Neural crest cell (in vitro differentiated cells): ENCODE data around the gene ODAD4. TPM values are rescaled to one million over a fixed set of nuclear protein-coding genes. Genes with fewer than 3 reads are reported as not detected.

Source experiments
- DNase-seq: peaks from one replicate; pipeline ENCODE4 v3.0.0; 2021; ENCODE audit warnings: low read depth, mixed read lengths, low spot score
- H3K27ac Mint-ChIP-seq: one replicate; pipeline ENCODE4 v1.8.0; 2021; ENCODE audit warnings: mild to moderate bottlenecking, mixed read lengths; ENCODE audit not compliant: unreplicated experiment
- H3K27me3 Mint-ChIP-seq: 2 replicates; pipeline ENCODE4 v1.8.0; 2021; ENCODE audit warnings: low read depth, mild to moderate bottlenecking, mixed read lengths
- H3K36me3 Mint-ChIP-seq: 2 replicates; pipeline ENCODE4 v1.8.0; 2021; ENCODE audit warnings: low read depth, mild to moderate bottlenecking, mixed read lengths
- H3K4me1 Mint-ChIP-seq: 2 replicates; pipeline ENCODE4 v1.8.0; 2021; ENCODE audit warnings: mixed read lengths
- H3K4me3 Mint-ChIP-seq: one replicate; pipeline ENCODE4 v1.8.0; 2021; ENCODE audit warnings: mild to moderate bottlenecking, mixed read lengths
- H3K9me3 Mint-ChIP-seq: 2 replicates; pipeline ENCODE4 v1.8.0; 2021; ENCODE audit warnings: mixed read lengths
- CTCF ChIP-seq: fragments of 200-600 bp; sonication (generic); conservative IDR thresholded peaks from 2 replicates; pipeline ENCODE4 v1.5.0; 2021; ENCODE audit warnings: antibody characterized with exemption, mild to moderate bottlenecking
- total RNA-seq: library from RNA; stranded (reverse); gene quantifications from 2 replicates; pipeline ENCODE4 v1.2.1, GENCODE V29; 2021

Gene ODAD4
- total RNA-seq, 1 donor from 2014 or later, result 4.8 TPM

- no peak for DNase-seq
- H3K27me3 Mint-ChIP-seq, result no peaks in the 10 kb centered on the region
- no peak overlapping the region for H3K27ac Mint-ChIP-seq
- no peaks in the 10 kb centered on the region for H3K9me3 Mint-ChIP-seq
- H3K4me3 Mint-ChIP-seq, result no peak overlapping the region
- TF ChIP-seq CTCF, result no peak
- peaks cover 5% of the 10 kb centered on the region for H3K4me1 Mint-ChIP-seq
- H3K36me3 Mint-ChIP-seq, result no peaks in the 10 kb centered on the region
Measured at GRCh38 chr17:41943492-41943891, 13.1 kb downstream of the ODAD4 start.

GRCh38 chr17:41944943-41945342 lies 14.5 kb downstream of the ODAD4 start:
- TF ChIP-seq CTCF, result no peak
- Mint-ChIP-seq H3K36me3 (no peaks in the 10 kb centered on the region), H3K27me3 (no peaks in the 10 kb centered on the region), H3K9me3 (no peaks in the 10 kb centered on the region), H3K4me3 (no peak overlapping the region), H3K27ac (no peak overlapping the region), H3K4me1 (peaks cover 5% of the 10 kb centered on the region)
- no peak for DNase-seq

- H3K36me3 Mint-ChIP-seq, result no peaks in the 10 kb centered on the region
- no peak overlapping the region for H3K27ac Mint-ChIP-seq
- H3K9me3 Mint-ChIP-seq, result no peaks in the 10 kb centered on the region
- H3K27me3 Mint-ChIP-seq, result no peaks in the 10 kb centered on the region
- H3K4me1 Mint-ChIP-seq, result no peaks in the 10 kb centered on the region
- no peak for TF ChIP-seq CTCF
- DNase-seq, result no peak
- H3K4me3 Mint-ChIP-seq, result no peak overlapping the region
Measured at GRCh38 chr17:41948762-41949460, 18.5 kb downstream of the ODAD4 start.

- DNase-seq, result no peak
- Mint-ChIP-seq H3K4me3 (no peak overlapping the region), H3K36me3 (no peaks in the 10 kb centered on the region), H3K4me1 (peaks cover 28% of the 10 kb centered on the region), H3K9me3 (no peaks in the 10 kb centered on the region), H3K27me3 (no peaks in the 10 kb centered on the region), H3K27ac (no peak overlapping the region)
- TF ChIP-seq CTCF, result no peak
Measured at GRCh38 chr17:41956522-41956921, 26.1 kb downstream of the ODAD4 start.

GRCh38 chr17:41957031-41957868 lies 26.8 kb downstream of the ODAD4 start:
- no peak overlapping the region for H3K4me3 Mint-ChIP-seq
- no peak for TF ChIP-seq CTCF
- peaks cover 28% of the 10 kb centered on the region for H3K4me1 Mint-ChIP-seq
- no peaks in the 10 kb centered on the region for H3K9me3 Mint-ChIP-seq
- no peaks in the 10 kb centered on the region for H3K36me3 Mint-ChIP-seq
- DNase-seq, result no peak
- H3K27ac Mint-ChIP-seq, result peak overlapping the region; percentile 86
- no peaks in the 10 kb centered on the region for H3K27me3 Mint-ChIP-seq
